Stomach (tissue), 9 donors: Measurements from ENCODE around the gene EEF1A2. TPM values are rescaled to one million over a fixed set of nuclear protein-coding genes. Genes with fewer than 3 reads are reported as not detected.
A peak's percentile ranks its signal among the peaks of the same experiment; 100 is the strongest.

Experiments used
- DNase-seq, 2 donors: peaks; one replicate each; pipeline versions ENCODE4 v3.0.0 to v3.0.0-alpha.2; 2013 to 2019
- H3K27ac ChIP-seq, 5 donors: fragments of 200-600 bp in 4 of 5; sonication (generic) in 4 of 5; one replicate each; pipeline ENCODE4 v1.5.1; 2013 to 2019; ENCODE audit warnings: mild to moderate bottlenecking in 1 of 5, moderate library complexity in 1 of 5
- H3K27me3 ChIP-seq, 3 donors: fragments of 200-600 bp; sonication (generic); one replicate each; pipeline ENCODE4 v1.5.1; 2017 to 2019; ENCODE audit warnings: mixed run types in 1 of 3
- H3K36me3 ChIP-seq, 4 donors: fragments of 200-600 bp; sonication (generic); 1 replicate in 3 of 4; 2 replicates in 1 of 4; pipeline ENCODE4 v1.5.1; 2016 to 2019
- H3K4me1 ChIP-seq, 4 donors: fragments of 200-600 bp; sonication (generic); one replicate each; pipeline ENCODE4 v1.5.1; 2016 to 2019
- H3K4me3 ChIP-seq, 4 donors: fragments of 200-600 bp; sonication (generic) in 3 of 4; one replicate each; pipeline ENCODE4 v1.5.1; 2016 to 2019; ENCODE audit warnings: mild to moderate bottlenecking in 1 of 4
- H3K9me3 ChIP-seq, 4 donors: fragments of 200-600 bp; sonication (generic); one replicate each; pipeline ENCODE4 v1.5.1; 2016 to 2019
- CTCF ChIP-seq, 7 experiments: fragments of 450-650 bp in 4 of 7; fragments of 200-600 bp in 3 of 7; sonication (generic) in 3 of 7; IDR thresholded peaks; one replicate each; pipeline ENCODE4 v1.5.1; 2016 to 2019; ENCODE audit warnings: antibody characterized with exemption in 7 of 7, control low read depth in 2 of 7, mild to moderate bottlenecking in 1 of 7
- EP300 ChIP-seq: sonication (generic); formaldehyde crosslinking; IDR thresholded peaks from one replicate; pipeline ENCODE4 v1.6.1; 2017; ENCODE audit warnings: antibody characterized with exemption
- POLR2A ChIP-seq, 4 donors: fragments of 450-650 bp; IDR thresholded peaks; one replicate each; pipeline ENCODE4 v1.6.1; 2016; ENCODE audit warnings: antibody characterized with exemption in 4 of 4, control low read depth in 2 of 4, mild to moderate bottlenecking in 1 of 4, moderate library complexity in 1 of 4
- POLR2AphosphoS5 ChIP-seq, 3 donors: sonication (generic); formaldehyde crosslinking; IDR thresholded peaks; one replicate each; pipeline ENCODE4 v1.6.1; 2016; ENCODE audit warnings: antibody characterized with exemption in 3 of 3
- WGBS, 5 donors: extraction: QIAGEN DNeasy Blood & Tissue Kit in 3 of 5; methylation state at CpG; one replicate each; pipeline versions ENCODE4 v1.1.5 to v1.1.7; 2013 to 2018; 5-methylcytosine and 5-hydroxymethylcytosine counted together
- intact Hi-C: fragments of 100-400 bp; cut with DNase I; formaldehyde crosslinking; loops from one replicate; pipeline ENCODE4 v1.15.1; 2023; ENCODE audit warnings: low total_unique reads
- polyA plus RNA-seq, 3 donors: library from polyadenylated mRNA; stranded (reverse); fragments of 200-250 nt; gene quantifications; one replicate each; pipeline ENCODE4 v1.2.3, GENCODE V29; 2013
- total RNA-seq, 5 donors: library from RNA; depleted of rRNA; stranded (reverse); fragments of >200 nt; gene quantifications; one replicate each; pipeline versions ENCODE4 v1.1.0 to v1.2.3, GENCODE V29; 2014 to 2016
- donor health status: healthy with polysubstance abuse.
- donor health status: Bipolar disorder and iron deficiency.
- donor health status: healthy.

The EEF1A2 gene
- total and polyA plus RNA-seq, 8 donors: 0.58 to 64.8 (median 23.8) TPM; not detected in 1

- peaks cover 0 to 37% (median 11%) of the 10 kb centered on the region in 3 donors for H3K27me3 ChIP-seq
- peaks cover 16 to 35% (median 22%) of the 10 kb centered on the region in 4 donors for H3K4me1 ChIP-seq
- H3K36me3 ChIP-seq: no peaks in the 10 kb centered on the region
- intact Hi-C loops: no loop called here
- H3K27ac ChIP-seq: peak overlapping the region in 2 of 5 donors; percentile 22 to 38
- TF ChIP-seq POLR2A (IDR thresholded peaks at IDR 0.05) (no peak), POLR2AphosphoS5 (IDR thresholded peaks at IDR 0.05) (no peak), EP300 (no peak), CTCF (IDR thresholded peaks at IDR 0.05) (no peak)
- WGBS, 5 donors: 70 to 78% (median 74%) methylated on average over 23 to 39 of the region's 39 CpGs
- H3K4me3 ChIP-seq: no peak overlapping the region
- no peaks in the 10 kb centered on the region for H3K9me3 ChIP-seq
- DNase-seq: peak in 1 of 2 donors; percentile 10
These were observed 31.2 kb upstream of the EEF1A2 start for GRCh38 chr20:63529861-63530787.

DNA sequence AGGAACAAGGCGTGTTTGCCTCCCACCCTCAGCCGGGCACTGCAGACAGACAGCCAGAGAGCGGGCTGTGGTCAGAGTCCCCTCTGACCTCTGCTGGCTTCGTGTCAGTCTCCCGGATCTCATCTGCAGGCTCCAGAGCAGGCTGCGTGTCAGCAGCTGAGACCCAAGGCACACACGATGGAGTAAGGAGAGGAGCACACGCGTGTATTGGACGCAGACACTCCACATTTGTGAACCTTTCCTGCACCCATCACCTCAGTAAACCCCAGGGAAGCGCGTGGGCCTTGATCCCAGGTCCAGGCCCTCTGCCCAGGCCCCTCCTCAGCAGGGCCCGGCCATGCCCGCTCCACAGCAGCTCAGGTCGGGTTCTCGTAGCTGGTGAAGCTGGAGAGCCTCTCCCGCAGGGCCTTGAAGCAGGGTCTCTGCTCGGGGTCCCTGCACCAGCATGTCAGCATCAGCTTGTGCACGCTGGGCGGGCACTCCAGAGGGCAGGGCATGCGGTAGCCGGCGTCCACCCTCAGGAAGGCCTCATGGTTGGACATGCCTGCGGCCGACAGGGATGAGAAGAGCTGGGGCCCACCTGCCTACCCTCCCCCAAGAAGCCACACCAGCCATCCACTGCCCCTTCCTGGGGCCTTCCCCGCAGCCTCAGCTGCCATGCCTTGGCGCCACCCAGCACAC, 30.4 kb upstream of the EEF1A2 start:
- 70 to 83% (median 81%) methylated on average over 19 to 27 of the region's 27 CpGs for WGBS, 5 donors
- intact Hi-C loops: no loop called here
- peaks cover 0 to 28% (median 6%) of the 10 kb centered on the region in 3 donors for H3K27me3 ChIP-seq
- H3K27ac ChIP-seq: no peak overlapping the region
- H3K4me1 ChIP-seq: peaks cover 8 to 27% (median 14%) of the 10 kb centered on the region in 4 donors
- H3K36me3 ChIP-seq: no peaks in the 10 kb centered on the region
- H3K4me3 ChIP-seq: no peak overlapping the region
- peak in 1 of 2 donors; percentile 13 for DNase-seq
- no peaks in the 10 kb centered on the region for H3K9me3 ChIP-seq
- TF ChIP-seq POLR2AphosphoS5 (IDR thresholded peaks at IDR 0.05) (no peak), POLR2A (IDR thresholded peaks at IDR 0.05) (no peak), CTCF (IDR thresholded peaks at IDR 0.05) (no peak)

- DNase-seq: no peak
- Histone ChIP-seq H3K4me1 (peaks cover 7 to 35% (median 17%) of the 10 kb centered on the region in 4 donors), H3K36me3 (peaks cover 0 to 17% (median 12%) of the 10 kb centered on the region in 4 donors), H3K4me3 (no peak overlapping the region), H3K27ac (no peak overlapping the region), H3K27me3 (peaks cover 0 to 8% (median 0%) of the 10 kb centered on the region in 3 donors), H3K9me3 (peaks cover 0 to 8% (median 0%) of the 10 kb centered on the region in 4 donors)
- 70 to 87% (median 83%) methylated on average over 9 of the region's 9 CpGs for WGBS, 5 donors
- TF ChIP-seq CTCF (IDR thresholded peaks at IDR 0.05): no peak
- TF ChIP-seq EP300: no peak
- TF ChIP-seq POLR2A (IDR thresholded peaks at IDR 0.05): no peak
- no peak for TF ChIP-seq POLR2AphosphoS5 (IDR thresholded peaks at IDR 0.05)
- intact Hi-C loops: no loop called here
These were observed 28.3 kb upstream of the EEF1A2 start for GRCh38 chr20:63527184-63527583.

- TF ChIP-seq POLR2AphosphoS5 (IDR thresholded peaks at IDR 0.05) (peak in 1 of 3 donors; percentile 54), EP300 (no peak), POLR2A (IDR thresholded peaks at IDR 0.05) (no peak), CTCF (IDR thresholded peaks at IDR 0.05) (no peak)
- intact Hi-C loops: no loop called here
- H3K36me3 ChIP-seq: peaks cover 0 to 21% (median 13%) of the 10 kb centered on the region in 4 donors
- WGBS, 5 donors: 0 to 28% (median 8%) methylated on average over 2 of the region's 2 CpGs
- peaks cover 0 to 8% (median 0%) of the 10 kb centered on the region in 3 donors for H3K27me3 ChIP-seq
- H3K4me1 ChIP-seq: peaks cover 14 to 47% (median 27%) of the 10 kb centered on the region in 4 donors
- H3K4me3 ChIP-seq: no peak overlapping the region
- peak overlapping the region in 1 of 5 donors; percentile 22 for H3K27ac ChIP-seq
- DNase-seq: peak in 1 of 2 donors; percentile 26
- H3K9me3 ChIP-seq: peaks cover 0 to 8% (median 0%) of the 10 kb centered on the region in 4 donors
These were observed 27.1 kb upstream of the EEF1A2 start for GRCh38 chr20:63525971-63526370.
